HepG2 (cell line): ENCODE results near the gene UNG. TPM values are rescaled to one million over a fixed set of nuclear protein-coding genes. Genes with fewer than 3 reads are reported as not detected.

Source experiments
- FOXP1 ChIP-seq, 2 experiments: fragments of 450-650 bp in 1 of 2; IDR thresholded peaks; 2 replicates each; pipeline ENCODE4 v1.6.1; 2017 to 2018; ENCODE audit warnings: antibody characterized with exemption in 1 of 2
- HNF4A ChIP-seq: sonication (generic); formaldehyde crosslinking; IDR thresholded peaks from 2 replicates; pipeline ENCODE4 v1.4.0; 2020; ENCODE audit warnings: missing genetic modification reagents
- HNF4G ChIP-seq, 2 experiments: sonication (generic) in 1 of 2; formaldehyde crosslinking in 1 of 2; IDR thresholded peaks; 2 replicates each; pipeline versions ENCODE4 v1.4.0 to v1.6.1; 2011 to 2020; ENCODE audit warnings: borderline replicate concordance in 2 of 2, low read depth in 2 of 2, mild to moderate bottlenecking in 2 of 2, low read length in 1 of 2, missing genetic modification reagents in 1 of 2, moderate library complexity in 1 of 2
- KIAA2018 ChIP-seq: sonication (generic); formaldehyde crosslinking; IDR thresholded peaks from 2 replicates; pipeline ENCODE4 v1.5.0; 2020; ENCODE audit warnings: mild to moderate bottlenecking, missing genetic modification reagents, borderline replicate concordance
- POLR2AphosphoS5 ChIP-seq: IDR thresholded peaks from 2 replicates; pipeline ENCODE4 v1.6.1; 2012; ENCODE audit warnings: low read depth, low read length
- PRMT3 ChIP-seq: sonication (generic); formaldehyde crosslinking; IDR thresholded peaks from 2 replicates; pipeline ENCODE4 v1.8.1; 2022; ENCODE audit warnings: low read depth, mild to moderate bottlenecking, moderate library complexity, missing genetic modification reagents, borderline replicate concordance
- RARA ChIP-seq: IDR thresholded peaks from 2 replicates; pipeline ENCODE4 v1.6.1; 2016; ENCODE audit warnings: missing genetic modification reagents, missing compliant biosample characterization
- SALL2 ChIP-seq: sonication (generic); formaldehyde crosslinking; IDR thresholded peaks from 2 replicates; pipeline ENCODE4 v1.8.1; 2023; ENCODE audit warnings: mild to moderate bottlenecking, missing genetic modification reagents, inconsistent platforms
- THAP11 ChIP-seq: IDR thresholded peaks from 2 replicates; pipeline ENCODE4 v1.6.1; 2016; ENCODE audit warnings: missing biosample characterization, missing genetic modification reagents
- ZNF616 ChIP-seq: sonication (generic); formaldehyde crosslinking; IDR thresholded peaks from 2 replicates; pipeline ENCODE4 v1.5.0; 2020; ENCODE audit warnings: low read depth, mild to moderate bottlenecking, missing genetic modification reagents
- ZNF7 ChIP-seq: IDR thresholded peaks from 2 replicates; pipeline ENCODE4 v1.6.1; 2016; ENCODE audit warnings: missing biosample characterization, missing genetic modification reagents
- polyA plus RNA-seq, 8 experiments: library from polyadenylated mRNA; depleted of rRNA in 3 of 8; stranded (reverse) in 7 of 8; unstranded in 1 of 8; fragments of >200 nt; fragmentation: Illumina TruSeq in 4 of 8; extraction: Trizol in 4 of 8; gene quantifications; 2 replicates each; pipeline versions ENCODE4 v1.2.1 to v1.2.3, GENCODE V29; 2011 to 2016; ENCODE audit warnings: low read depth in 4 of 8, missing spikeins in 1 of 8, mixed read lengths in 1 of 8; ENCODE audit not compliant: insufficient read depth in 1 of 8
- total RNA-seq, 5 experiments: library from RNA; depleted of rRNA; stranded (reverse); fragments of >200 nt; fragmentation: Illumina TruSeq; extraction: Trizol; gene quantifications; 2 replicates each; pipeline ENCODE4 v1.2.3, GENCODE V29; 2016; ENCODE audit warnings: low read depth in 1 of 5
- TF ChIP-seq, protein P1 (sequence below): sonication (generic); formaldehyde crosslinking; IDR thresholded peaks from 2 replicates; pipeline ENCODE4 v1.8.0; 2022; ENCODE audit warnings: mild to moderate bottlenecking, missing genetic modification reagents, borderline replicate concordance
- TF ChIP-seq, protein P2 (sequence below): IDR thresholded peaks from 2 replicates; pipeline ENCODE4 v1.6.1; 2018; ENCODE audit warnings: missing genetic modification reagents, mild to moderate bottlenecking, missing compliant biosample characterization
- TF ChIP-seq, protein P3 (sequence below): sonication (generic); formaldehyde crosslinking; IDR thresholded peaks from 2 replicates; pipeline ENCODE4 v1.5.0; 2020; ENCODE audit warnings: mild to moderate bottlenecking, missing genetic modification reagents

The UNG gene
- total and polyA plus RNA-seq, 2 of the 13 experiments (the other 11 are each of a cell fraction or from before 2014, with no cell fraction given) = 23.3 to 114 TPM

DNA sequence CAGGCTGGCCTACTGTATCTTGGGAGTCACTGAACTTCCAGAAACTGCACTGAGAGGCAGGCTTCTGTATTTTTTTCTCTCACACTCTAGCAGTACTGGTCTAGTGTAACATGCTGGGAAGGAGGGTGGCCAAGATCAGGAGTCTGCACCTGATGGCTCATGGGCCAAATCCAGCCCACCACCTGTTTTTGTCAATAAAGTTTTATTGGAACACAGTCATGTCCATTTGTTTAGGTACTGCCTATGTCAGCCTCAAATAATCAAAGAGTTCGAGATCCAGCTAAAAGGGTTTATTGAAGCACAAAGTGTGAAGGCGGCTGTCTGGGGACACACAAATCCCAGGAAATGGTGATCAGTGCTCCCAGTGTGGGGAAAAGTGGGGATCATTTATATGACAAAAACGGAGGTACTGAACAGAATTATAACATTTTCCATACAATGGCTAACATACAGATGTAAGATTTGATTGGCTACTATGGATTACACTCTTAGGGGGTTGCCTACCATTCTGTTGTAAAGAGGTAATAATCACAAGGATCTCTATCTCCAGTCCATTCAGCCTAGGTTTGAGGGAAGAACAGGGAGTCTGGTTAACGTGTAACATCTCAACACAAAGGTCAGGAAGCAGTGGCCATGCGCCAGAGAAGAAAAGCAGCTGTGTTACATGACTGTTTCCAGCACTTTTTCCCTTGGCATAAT is 32.1 kb upstream of the UNG start (continued):
- TF ChIP-seq HNF4G (IDR thresholded peaks at IDR 0.05; ENCODE audit: borderline replicate concordance, low read depth, low read length) (peak; percentile 60), HNF4G (CRISPR knock-in tag; IDR thresholded peaks at IDR 0.05; ENCODE audit: borderline replicate concordance, low read depth) (no peak), RARA (CRISPR knock-in tag) (peak; percentile 35; the same call in 1 of the 2 replicates), THAP11 (peak; percentile 40; the same call in 1 of the 2 replicates), KIAA2018 (CRISPR knock-in tag) (no peak), SALL2 (CRISPR knock-in tag) (peak; percentile 56; the same call in 1 of the 2 replicates), PRMT3 (CRISPR knock-in tag) (no peak), POLR2AphosphoS5 (peak; percentile 70), ZNF7 (CRISPR knock-in tag) (no peak), HNF4A (CRISPR knock-in tag) (peak; percentile 79), ZNF616 (CRISPR knock-in tag) (no peak), FOXP1 (IDR thresholded peaks at IDR 0.05) (no peak), FOXP1 (CRISPR knock-in tag; IDR thresholded peaks at IDR 0.05) (0 out of 2 replicates have a peak, but pooled peaks have one; percentile 4)
- TF ChIP-seq, protein P1, sequence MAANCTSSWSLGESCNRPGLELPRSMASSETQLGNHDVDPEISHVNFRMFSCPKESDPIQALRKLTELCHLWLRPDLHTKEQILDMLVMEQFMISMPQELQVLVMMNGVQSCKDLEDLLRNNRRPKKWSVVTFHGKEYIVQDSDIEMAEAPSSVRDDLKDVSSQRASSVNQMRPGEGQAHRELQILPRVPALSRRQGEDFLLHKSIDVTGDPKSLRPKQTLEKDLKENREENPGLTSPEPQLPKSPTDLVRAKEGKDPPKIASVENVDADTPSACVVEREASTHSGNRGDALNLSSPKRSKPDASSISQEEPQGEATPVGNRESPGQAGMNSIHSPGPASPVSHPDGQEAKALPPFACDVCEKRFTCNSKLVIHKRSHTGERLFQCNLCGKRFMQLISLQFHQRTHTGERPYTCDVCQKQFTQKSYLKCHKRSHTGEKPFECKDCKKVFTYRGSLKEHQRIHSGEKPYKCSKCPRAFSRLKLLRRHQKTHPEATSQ (CRISPR knock-in tag) = no peak
- TF ChIP-seq, protein P2, sequence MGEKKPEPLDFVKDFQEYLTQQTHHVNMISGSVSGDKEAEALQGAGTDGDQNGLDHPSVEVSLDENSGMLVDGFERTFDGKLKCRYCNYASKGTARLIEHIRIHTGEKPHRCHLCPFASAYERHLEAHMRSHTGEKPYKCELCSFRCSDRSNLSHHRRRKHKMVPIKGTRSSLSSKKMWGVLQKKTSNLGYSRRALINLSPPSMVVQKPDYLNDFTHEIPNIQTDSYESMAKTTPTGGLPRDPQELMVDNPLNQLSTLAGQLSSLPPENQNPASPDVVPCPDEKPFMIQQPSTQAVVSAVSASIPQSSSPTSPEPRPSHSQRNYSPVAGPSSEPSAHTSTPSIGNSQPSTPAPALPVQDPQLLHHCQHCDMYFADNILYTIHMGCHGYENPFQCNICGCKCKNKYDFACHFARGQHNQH (CRISPR knock-in tag) = peak; percentile 37; the same call in 1 of the 2 replicates
- TF ChIP-seq, protein P3, sequence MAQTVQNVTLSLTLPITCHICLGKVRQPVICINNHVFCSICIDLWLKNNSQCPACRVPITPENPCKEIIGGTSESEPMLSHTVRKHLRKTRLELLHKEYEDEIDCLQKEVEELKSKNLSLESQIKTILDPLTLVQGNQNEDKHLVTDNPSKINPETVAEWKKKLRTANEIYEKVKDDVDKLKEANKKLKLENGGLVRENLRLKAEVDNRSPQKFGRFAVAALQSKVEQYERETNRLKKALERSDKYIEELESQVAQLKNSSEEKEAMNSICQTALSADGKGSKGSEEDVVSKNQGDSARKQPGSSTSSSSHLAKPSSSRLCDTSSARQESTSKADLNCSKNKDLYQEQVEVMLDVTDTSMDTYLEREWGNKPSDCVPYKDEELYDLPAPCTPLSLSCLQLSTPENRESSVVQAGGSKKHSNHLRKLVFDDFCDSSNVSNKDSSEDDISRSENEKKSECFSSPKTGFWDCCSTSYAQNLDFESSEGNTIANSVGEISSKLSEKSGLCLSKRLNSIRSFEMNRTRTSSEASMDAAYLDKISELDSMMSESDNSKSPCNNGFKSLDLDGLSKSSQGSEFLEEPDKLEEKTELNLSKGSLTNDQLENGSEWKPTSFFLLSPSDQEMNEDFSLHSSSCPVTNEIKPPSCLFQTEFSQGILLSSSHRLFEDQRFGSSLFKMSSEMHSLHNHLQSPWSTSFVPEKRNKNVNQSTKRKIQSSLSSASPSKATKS (CRISPR knock-in tag) = no peak
